HCT116 (cell line): ENCODE data around the gene PRC1.

ENCODE experiments used
- ATF3 ChIP-seq: IDR thresholded peaks from 2 replicates; pipeline ENCODE4 v1.6.1; 2012
- CEBPB ChIP-seq: IDR thresholded peaks from 2 replicates; pipeline ENCODE4 v1.6.1; 2012; ENCODE audit warnings: low read depth
- CTCF ChIP-seq, 3 experiments: fragments of 200-600 bp in 1 of 3; sonication (generic) in 1 of 3; IDR thresholded peaks in 2 of 3; conservative IDR thresholded peaks in 1 of 3; 2 replicates each; pipeline ENCODE4 v1.5.1; 2012 to 2017; ENCODE audit warnings: low read depth in 2 of 3, low read length in 2 of 3, antibody characterized with exemption in 1 of 3, borderline replicate concordance in 1 of 3, control low read depth in 1 of 3, mild to moderate bottlenecking in 1 of 3, mixed read lengths in 1 of 3, mixed run types in 1 of 3, moderate library complexity in 1 of 3; ENCODE audit not compliant: insufficient read depth in 1 of 3
- EGR1 ChIP-seq: IDR thresholded peaks from 2 replicates; pipeline ENCODE4 v1.6.1; 2012; ENCODE audit warnings: low read depth
- EZH2 ChIP-seq: fragments of 200-600 bp; sonication (generic); IDR thresholded peaks from 2 replicates; pipeline ENCODE4 v1.6.1; 2017; ENCODE audit warnings: antibody characterized with exemption, mixed run types
- FOSL1 ChIP-seq: IDR thresholded peaks from 2 replicates; pipeline ENCODE4 v1.6.1; 2012; ENCODE audit warnings: low read depth
- JUND ChIP-seq: IDR thresholded peaks from 2 replicates; pipeline ENCODE4 v1.6.1; 2012
- MAX ChIP-seq: IDR thresholded peaks from 2 replicates; pipeline ENCODE4 v1.6.1; 2012
- POLR2A ChIP-seq: IDR thresholded peaks from 2 replicates; pipeline ENCODE4 v1.7.0; 2011; ENCODE audit warnings: borderline replicate concordance; ENCODE audit not compliant: insufficient read depth, insufficient read length; ENCODE audit errors: extremely low read depth
- POLR2AphosphoS5 ChIP-seq: IDR thresholded peaks from 2 replicates; pipeline ENCODE4 v1.6.1; 2011; ENCODE audit warnings: mild to moderate bottlenecking, low read depth, low read length, moderate library complexity
- RAD21 ChIP-seq: IDR thresholded peaks from 2 replicates; pipeline ENCODE4 v1.6.1; 2012; ENCODE audit warnings: low read depth, mild to moderate bottlenecking
- REST ChIP-seq: IDR thresholded peaks from 2 replicates; pipeline ENCODE4 v1.6.1; 2012; ENCODE audit warnings: low read depth
- SP1 ChIP-seq: IDR thresholded peaks from 2 replicates; pipeline ENCODE4 v1.6.1; 2012; ENCODE audit warnings: low read depth
- ZNF274 ChIP-seq: fragments of 200-500 bp; sonication (Bioruptor generic); IDR thresholded peaks from 2 replicates; pipeline ENCODE4 v1.6.1; 2014; ENCODE audit warnings: mild to moderate bottlenecking, low read depth, low read length, inconsistent platforms

GRCh38 chr15:90957791-90958190 is 36.5 kb downstream of the PRC1 start:
- TF ChIP-seq CTCF (IDR thresholded peaks at IDR 0.05 in 2 of 3, conservative IDR thresholded peaks at IDR 0.05 in 1 of 3; ENCODE audit: borderline replicate concordance in 1 of 3, insufficient read depth in 1 of 3, low read depth in 2 of 3, low read length in 2 of 3) (no peak), POLR2A (no peak), ZNF274 (no peak), RAD21 (no peak), CEBPB (no peak), SP1 (no peak), JUND (no peak), ATF3 (no peak), EGR1 (no peak), EZH2 (no peak), MAX (no peak), REST (no peak), FOSL1 (no peak), POLR2AphosphoS5 (no peak)
